Measurements from ENCODE around the gene NKAIN2.
"Not testable (repeated sequence)": the region's sequence is repeated elsewhere in the genome, so short reads cannot be mapped to it uniquely, and the experiment has no call there.

NKAIN2 gene

GRCh38 chr6:124356276-124356810 lies 552.7 kb downstream of the NKAIN2 start:
- no peak for DNase-seq

GRCh38 chr6:124356811-124357210 lies 553.1 kb downstream of the NKAIN2 start:
- DNase-seq = no peak

- no peak for DNase-seq
Observed at GRCh38 chr6:124368131-124368530, 564.5 kb downstream of the NKAIN2 start.

GRCh38 chr6:124371974-124372475 lies 568.4 kb downstream of the NKAIN2 start:
- DNase-seq = no peak

- no peak for DNase-seq
Observed at GRCh38 chr6:124373386-124373785, 569.7 kb downstream of the NKAIN2 start.

GRCh38 chr6:124389127-124389526 lies 585.5 kb downstream of the NKAIN2 start:
- no peak for DNase-seq

- no peak for DNase-seq
Observed at GRCh38 chr6:124393536-124393935, 589.9 kb downstream of the NKAIN2 start.

- DNase-seq = no peak
Observed at GRCh38 chr6:124396361-124396760, 592.7 kb downstream of the NKAIN2 start.

GRCh38 chr6:124400261-124400999 lies 596.8 kb downstream of the NKAIN2 start:
- DNase-seq = peak; percentile 11

GRCh38 chr6:124410425-124410824 lies 606.8 kb downstream of the NKAIN2 start:
- not testable (repeated sequence) for DNase-seq

GRCh38 chr6:124412657-124413056 lies 609.0 kb downstream of the NKAIN2 start:
- DNase-seq = not testable (repeated sequence)

GRCh38 chr6:124420116-124420840 lies 616.6 kb downstream of the NKAIN2 start:
- no peak for DNase-seq

GRCh38 chr6:124423621-124424020 lies 620.0 kb downstream of the NKAIN2 start:
- DNase-seq = no peak

GRCh38 chr6:124430740-124431318 lies 627.2 kb downstream of the NKAIN2 start:
- DNase-seq = no peak

GRCh38 chr6:124432620-124433019 lies 629.0 kb downstream of the NKAIN2 start:
- no peak for DNase-seq

- DNase-seq = no peak
Observed at GRCh38 chr6:124433387-124434160, 629.9 kb downstream of the NKAIN2 start.

- no peak for DNase-seq
Observed at GRCh38 chr6:124434421-124434820, 630.8 kb downstream of the NKAIN2 start.

GRCh38 chr6:124436803-124437202 lies 633.1 kb downstream of the NKAIN2 start:
- no peak for DNase-seq

GRCh38 chr6:124438546-124439065 lies 634.9 kb downstream of the NKAIN2 start:
- DNase-seq = no peak

GRCh38 chr6:124441450-124441849 lies 637.8 kb downstream of the NKAIN2 start:
- peak; percentile 11 for DNase-seq

- DNase-seq = no peak
Observed at GRCh38 chr6:124443541-124443940, 639.9 kb downstream of the NKAIN2 start.

- DNase-seq = no peak
Observed at GRCh38 chr6:124445581-124445980, 641.9 kb downstream of the NKAIN2 start.
